ENCODE data around the gene OTULIN.

DNA sequence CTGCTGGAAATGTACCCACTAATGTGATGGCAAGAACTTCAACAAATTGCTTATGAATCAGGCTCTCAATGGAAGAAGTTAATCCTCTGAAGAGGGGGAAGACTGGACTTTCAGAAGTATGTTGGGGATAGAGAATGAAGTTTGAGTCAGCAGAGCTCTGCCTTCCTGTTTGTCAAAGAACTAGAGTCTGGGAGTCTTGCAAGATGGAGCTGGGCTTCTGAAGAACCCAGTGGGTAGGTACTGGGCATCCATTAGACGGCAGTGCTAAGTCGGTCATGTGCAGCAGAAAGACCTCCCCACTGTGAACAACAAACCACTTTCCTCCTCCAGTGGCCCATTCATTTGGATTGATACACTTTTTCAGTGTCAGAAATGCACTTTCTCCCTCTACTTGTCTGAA lies 34.6 kb downstream of the OTULIN start:
- TF ChIP-seq, protein P1, sequence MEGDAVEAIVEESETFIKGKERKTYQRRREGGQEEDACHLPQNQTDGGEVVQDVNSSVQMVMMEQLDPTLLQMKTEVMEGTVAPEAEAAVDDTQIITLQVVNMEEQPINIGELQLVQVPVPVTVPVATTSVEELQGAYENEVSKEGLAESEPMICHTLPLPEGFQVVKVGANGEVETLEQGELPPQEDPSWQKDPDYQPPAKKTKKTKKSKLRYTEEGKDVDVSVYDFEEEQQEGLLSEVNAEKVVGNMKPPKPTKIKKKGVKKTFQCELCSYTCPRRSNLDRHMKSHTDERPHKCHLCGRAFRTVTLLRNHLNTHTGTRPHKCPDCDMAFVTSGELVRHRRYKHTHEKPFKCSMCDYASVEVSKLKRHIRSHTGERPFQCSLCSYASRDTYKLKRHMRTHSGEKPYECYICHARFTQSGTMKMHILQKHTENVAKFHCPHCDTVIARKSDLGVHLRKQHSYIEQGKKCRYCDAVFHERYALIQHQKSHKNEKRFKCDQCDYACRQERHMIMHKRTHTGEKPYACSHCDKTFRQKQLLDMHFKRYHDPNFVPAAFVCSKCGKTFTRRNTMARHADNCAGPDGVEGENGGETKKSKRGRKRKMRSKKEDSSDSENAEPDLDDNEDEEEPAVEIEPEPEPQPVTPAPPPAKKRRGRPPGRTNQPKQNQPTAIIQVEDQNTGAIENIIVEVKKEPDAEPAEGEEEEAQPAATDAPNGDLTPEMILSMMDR (IDR thresholded peaks at IDR 0.05), result no peak
- no peak for TF ChIP-seq POLR2A (IDR thresholded peaks at IDR 0.05)
